ENCODE measurements around the gene CCDC177. TPM values are rescaled to one million over a fixed set of nuclear protein-coding genes. Genes with fewer than 3 reads are reported as not detected.

CCDC177 gene
- total RNA-seq, 2 experiments from 2014 or later = not detected

- Histone ChIP-seq H4K20me1 (ENCODE audit: insufficient read depth, low read length) (no peaks in the 10 kb centered on the region), H3K27ac (ENCODE audit: low read depth, low read length, poor library complexity, severe bottlenecking) (no peak overlapping the region), H3K9me2 (ENCODE audit: insufficient read depth, low read length) (no peaks in the 10 kb centered on the region), H3K4me3 (ENCODE audit: low read depth, low read length, poor library complexity, severe bottlenecking) (no peak overlapping the region), H3K79me2 (ENCODE audit: insufficient read depth, low read depth, low read length) (no peaks in the 10 kb centered on the region), H2AFZ (ENCODE audit: low read length) (no peak overlapping the region), H3K4me1 (ENCODE audit: insufficient read depth, low read length, poor library complexity, severe bottlenecking) (no peaks in the 10 kb centered on the region), H3K9me3 (ENCODE audit: low read length) (no peaks in the 10 kb centered on the region), H3K36me3 (ENCODE audit: insufficient read depth, low read length) (no peaks in the 10 kb centered on the region), H3K4me2 (ENCODE audit: low read length) (no peak overlapping the region)
- POLR2A ChIA-PET = no interaction called here
- DNase-seq (ENCODE audit: low spot score) = no peak
- intact Hi-C loops (cut with micrococcal nuclease; ENCODE audit: unreplicated experiment) = no loop called here
- TF ChIP-seq EZH2phosphoT487 (IDR thresholded peaks at IDR 0.05; ENCODE audit: borderline replicate concordance, low read depth, low read length) (no peak), CTCF (conservative IDR thresholded peaks at IDR 0.05; ENCODE audit: low read length) (no peak)
- CTCF ChIA-PET (ENCODE audit: unreplicated experiment) = interaction anchor here (1.0 kb wide), 1 partner anchor 14 kb away, joined by 3 read pairs; no protein-coding TSS in a partner anchor
- BruUV-seq (replicated peaks) = no TSS peak
Observed at GRCh38 chr14:69542311-69542710, 32.4 kb downstream of the CCDC177 start.

- POLR2A ChIA-PET = interaction anchor here (0.6 to 1.2 kb wide), 4 partner anchors 22 to 186 kb away, joined by 3 to 5 read pairs (median 4); no protein-coding TSS in a partner anchor
- no peak overlapping the region for H2AFZ ChIP-seq (ENCODE audit: low read length)
- DNase-seq (ENCODE audit: low spot score) = no peak
- TF ChIP-seq CTCF (conservative IDR thresholded peaks at IDR 0.05; ENCODE audit: low read length) (no peak), EZH2phosphoT487 (IDR thresholded peaks at IDR 0.05; ENCODE audit: borderline replicate concordance, low read depth, low read length) (no peak)
- H3K9me2 ChIP-seq (ENCODE audit: insufficient read depth, low read length) = no peaks in the 10 kb centered on the region
- H3K36me3 ChIP-seq (ENCODE audit: insufficient read depth, low read length) = no peaks in the 10 kb centered on the region
- H3K9me3 ChIP-seq (ENCODE audit: low read length) = no peaks in the 10 kb centered on the region
- no peaks in the 10 kb centered on the region for H3K4me1 ChIP-seq (ENCODE audit: insufficient read depth, low read length, poor library complexity, severe bottlenecking)
- H3K4me2 ChIP-seq (ENCODE audit: low read length) = no peak overlapping the region
- no peak overlapping the region for H3K4me3 ChIP-seq (ENCODE audit: low read depth, low read length, poor library complexity, severe bottlenecking)
- no peaks in the 10 kb centered on the region for H3K79me2 ChIP-seq (ENCODE audit: insufficient read depth, low read depth, low read length)
- intact Hi-C loops (cut with micrococcal nuclease; ENCODE audit: unreplicated experiment) = no loop called here
- CTCF ChIA-PET (ENCODE audit: unreplicated experiment) = no interaction called here
- BruUV-seq (replicated peaks) = no TSS peak
- H4K20me1 ChIP-seq (ENCODE audit: insufficient read depth, low read length) = no peaks in the 10 kb centered on the region
- H3K27ac ChIP-seq (ENCODE audit: low read depth, low read length, poor library complexity, severe bottlenecking) = no peak overlapping the region
Observed at GRCh38 chr14:69540654-69541335, 33.9 kb downstream of the CCDC177 start.
